ENCODE data around the gene DRAXIN.

DNA sequence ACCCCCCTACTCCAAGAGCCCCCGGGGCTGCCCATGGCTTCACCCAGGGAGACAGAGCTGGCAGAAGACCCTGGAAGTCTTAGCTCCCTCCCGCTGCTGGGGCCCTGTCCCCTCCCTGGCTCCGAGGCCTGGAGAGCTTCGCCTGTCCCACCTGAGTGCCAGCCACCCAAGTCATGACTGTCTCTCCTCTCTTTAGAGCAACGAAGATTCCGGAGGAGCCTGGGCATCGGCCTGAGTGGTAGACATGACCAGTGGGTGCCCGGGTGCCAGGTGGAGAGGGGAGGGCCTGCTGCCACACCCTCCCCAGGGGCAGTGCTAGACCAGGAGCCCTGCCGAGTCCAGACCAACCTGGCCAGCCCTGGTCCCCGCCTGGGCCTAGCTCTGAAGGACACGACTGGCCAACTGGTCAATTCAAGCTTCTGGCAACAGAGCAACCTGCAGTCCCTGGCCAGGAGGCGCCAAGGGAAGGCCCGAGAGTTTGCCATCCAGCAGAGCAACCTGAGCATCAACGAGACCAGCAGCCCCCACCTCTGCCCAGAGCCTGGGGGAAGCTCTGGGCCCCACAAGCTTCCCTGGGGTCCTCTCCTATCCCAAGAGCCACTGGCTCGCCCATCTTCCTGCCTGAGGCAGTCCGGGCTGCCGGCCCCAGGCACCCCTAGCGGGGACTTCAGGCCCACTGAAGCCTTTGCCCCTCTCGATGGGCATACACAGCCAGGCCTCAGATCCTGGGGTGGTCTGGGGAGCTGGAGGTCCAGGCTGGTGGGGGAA, 74.3 kb downstream of the DRAXIN start:
- TF ChIP-seq, protein P1, sequence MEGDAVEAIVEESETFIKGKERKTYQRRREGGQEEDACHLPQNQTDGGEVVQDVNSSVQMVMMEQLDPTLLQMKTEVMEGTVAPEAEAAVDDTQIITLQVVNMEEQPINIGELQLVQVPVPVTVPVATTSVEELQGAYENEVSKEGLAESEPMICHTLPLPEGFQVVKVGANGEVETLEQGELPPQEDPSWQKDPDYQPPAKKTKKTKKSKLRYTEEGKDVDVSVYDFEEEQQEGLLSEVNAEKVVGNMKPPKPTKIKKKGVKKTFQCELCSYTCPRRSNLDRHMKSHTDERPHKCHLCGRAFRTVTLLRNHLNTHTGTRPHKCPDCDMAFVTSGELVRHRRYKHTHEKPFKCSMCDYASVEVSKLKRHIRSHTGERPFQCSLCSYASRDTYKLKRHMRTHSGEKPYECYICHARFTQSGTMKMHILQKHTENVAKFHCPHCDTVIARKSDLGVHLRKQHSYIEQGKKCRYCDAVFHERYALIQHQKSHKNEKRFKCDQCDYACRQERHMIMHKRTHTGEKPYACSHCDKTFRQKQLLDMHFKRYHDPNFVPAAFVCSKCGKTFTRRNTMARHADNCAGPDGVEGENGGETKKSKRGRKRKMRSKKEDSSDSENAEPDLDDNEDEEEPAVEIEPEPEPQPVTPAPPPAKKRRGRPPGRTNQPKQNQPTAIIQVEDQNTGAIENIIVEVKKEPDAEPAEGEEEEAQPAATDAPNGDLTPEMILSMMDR (IDR thresholded peaks at IDR 0.05) = no peak
- no peak for TF ChIP-seq POLR2AphosphoS5 (IDR thresholded peaks at IDR 0.05)
